Measurements from ENCODE around the gene ZBTB20. TPM values are rescaled to one million over a fixed set of nuclear protein-coding genes. Genes with fewer than 3 reads are reported as not detected.

Gene ZBTB20
- total RNA-seq, 1 donor from 2014 or later, result 84.2 TPM

DNA sequence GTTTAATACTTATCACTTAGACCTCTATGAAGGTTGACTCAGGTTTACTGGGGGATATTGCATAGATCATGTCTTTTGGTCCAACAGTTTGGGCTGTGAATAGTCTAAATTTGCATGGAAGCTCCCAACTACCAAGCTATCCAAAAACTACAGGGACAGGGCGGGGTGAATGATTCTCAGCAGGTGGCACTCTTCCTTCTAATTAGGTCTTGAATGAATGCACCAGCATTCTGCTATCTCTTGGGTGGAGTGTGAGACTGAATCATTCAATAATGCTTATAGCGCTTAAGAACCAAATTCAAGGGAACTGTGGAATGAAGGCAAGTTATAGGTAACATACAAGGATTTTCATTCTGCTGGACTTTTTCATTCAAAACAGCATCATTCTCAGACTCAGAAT lies 507.0 kb downstream of the ZBTB20 start:
- no peak for DNase-seq (ENCODE audit: low spot score)
- intact Hi-C loops (cut with DNase I), result no loop called here

DNA sequence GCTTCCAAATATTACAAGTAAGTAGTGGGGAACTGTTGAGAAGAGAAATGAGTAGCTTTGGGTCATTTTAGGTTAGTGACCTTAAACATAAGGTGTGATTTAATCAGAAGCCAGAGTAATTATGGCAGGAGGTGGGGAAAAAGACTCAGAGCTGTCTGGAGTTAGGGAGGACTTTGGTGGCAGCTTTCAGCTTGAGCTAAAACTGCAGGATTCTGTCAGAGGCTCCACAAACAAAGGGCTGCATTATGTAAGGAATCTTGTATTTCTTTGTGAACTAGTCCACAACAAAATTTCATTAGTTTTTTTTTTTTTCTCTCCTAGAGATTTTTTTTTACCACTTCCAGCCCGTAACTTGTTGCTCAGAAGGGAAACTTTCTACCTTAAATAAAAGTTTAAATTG lies 507.9 kb downstream of the ZBTB20 start:
- intact Hi-C loops (cut with DNase I), result no loop called here
- DNase-seq (ENCODE audit: low spot score), result no peak

DNA sequence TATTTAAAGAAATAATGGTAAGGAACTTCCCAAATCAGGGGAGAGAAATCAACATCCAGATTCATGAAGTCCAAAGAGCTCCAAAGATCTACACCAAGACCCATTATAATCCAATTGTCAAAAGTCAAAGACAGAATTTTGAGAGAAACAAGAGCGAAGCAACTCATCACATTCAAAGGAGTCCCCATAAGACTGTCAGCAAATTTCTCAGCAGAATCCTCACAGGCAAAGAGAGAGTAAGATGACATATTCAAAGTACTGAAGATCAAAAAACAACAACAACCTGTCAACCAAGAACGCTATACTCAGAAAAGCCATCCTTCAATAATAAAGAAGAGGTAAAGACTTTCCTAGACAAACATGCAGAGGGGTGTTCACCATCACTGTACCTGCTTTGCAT lies 511.2 kb downstream of the ZBTB20 start:
- intact Hi-C loops (cut with DNase I), result no loop called here
- DNase-seq (ENCODE audit: low spot score), result no peak

DNA sequence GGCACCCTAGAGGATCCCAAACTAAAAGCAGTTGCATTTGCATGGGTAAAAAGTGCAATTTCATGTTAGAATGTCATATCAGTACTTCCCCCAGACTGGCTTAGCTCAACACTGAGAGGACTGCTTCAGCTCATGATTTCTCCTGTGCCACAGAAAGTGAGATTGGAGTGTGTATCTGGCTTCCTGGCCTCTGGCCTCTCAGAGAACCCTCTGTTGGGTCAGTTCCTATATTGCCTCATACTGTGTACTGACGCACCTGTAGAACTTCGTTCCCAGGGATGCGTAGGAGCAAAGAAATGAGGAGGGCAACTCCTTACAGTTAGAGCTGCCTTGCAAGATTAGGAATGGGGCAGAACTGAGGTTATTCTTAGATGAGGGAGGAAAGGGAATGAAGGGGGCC lies 512.5 kb downstream of the ZBTB20 start:
- intact Hi-C loops (cut with DNase I), result no loop called here
- no peak for DNase-seq (ENCODE audit: low spot score)

DNA sequence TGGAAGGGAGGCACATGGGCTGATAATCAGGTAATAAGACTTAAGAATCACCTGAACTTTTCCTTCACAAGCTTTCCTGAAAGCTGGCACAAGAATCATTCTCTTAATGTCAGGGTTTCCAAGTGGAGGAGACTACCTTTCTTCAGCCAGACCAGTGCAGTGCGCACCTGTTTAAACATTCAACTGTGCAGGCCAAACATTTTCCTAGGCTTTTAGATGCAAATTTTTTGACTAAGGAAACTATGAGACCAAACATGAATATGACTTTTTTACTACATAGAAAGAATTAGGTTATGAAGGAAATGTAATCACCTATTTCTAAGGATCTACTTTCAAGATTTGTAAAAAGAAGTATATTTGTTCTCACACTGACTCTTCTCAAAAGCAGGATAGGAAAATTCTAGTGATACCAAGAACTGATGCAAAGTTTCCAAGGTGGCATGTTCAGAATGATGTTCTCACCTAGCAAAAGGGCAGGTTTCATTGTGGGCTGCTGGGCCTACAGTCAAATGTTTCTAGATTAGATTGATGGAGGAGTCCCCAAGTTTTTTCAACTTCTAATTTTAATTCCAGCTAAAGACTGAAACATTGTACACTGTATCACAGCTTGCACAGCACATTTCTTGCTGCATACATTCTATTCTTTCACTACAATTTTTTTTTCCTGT lies 514.2 kb downstream of the ZBTB20 start:
- DNase-seq (ENCODE audit: low spot score), result no peak
- intact Hi-C loops (cut with DNase I), result no loop called here

DNA sequence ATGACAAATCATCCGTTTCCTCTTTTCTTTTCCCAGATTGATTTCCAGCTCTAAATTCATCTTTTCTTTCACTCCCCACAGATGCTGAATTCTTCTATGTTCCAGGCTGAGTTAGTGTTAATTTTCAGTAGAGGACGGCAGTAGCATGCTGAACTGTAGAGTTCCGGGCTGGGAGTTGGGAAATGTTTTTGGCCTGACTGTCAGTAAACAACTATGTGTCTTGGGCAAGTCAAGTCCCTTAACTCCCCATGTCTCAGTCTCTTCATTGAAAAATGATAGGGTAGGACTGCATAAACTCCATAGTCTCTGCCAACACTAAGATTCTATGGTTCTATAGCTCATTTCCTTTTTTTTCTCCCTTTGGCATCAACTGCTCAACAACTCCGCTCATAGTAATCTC lies 519.3 kb downstream of the ZBTB20 start:
- intact Hi-C loops (cut with DNase I), result loop anchor here (5.0 kb wide), 3 partner anchors 80 to 175 kb away; no protein-coding TSS in a partner anchor
- DNase-seq (ENCODE audit: low spot score), result no peak

DNA sequence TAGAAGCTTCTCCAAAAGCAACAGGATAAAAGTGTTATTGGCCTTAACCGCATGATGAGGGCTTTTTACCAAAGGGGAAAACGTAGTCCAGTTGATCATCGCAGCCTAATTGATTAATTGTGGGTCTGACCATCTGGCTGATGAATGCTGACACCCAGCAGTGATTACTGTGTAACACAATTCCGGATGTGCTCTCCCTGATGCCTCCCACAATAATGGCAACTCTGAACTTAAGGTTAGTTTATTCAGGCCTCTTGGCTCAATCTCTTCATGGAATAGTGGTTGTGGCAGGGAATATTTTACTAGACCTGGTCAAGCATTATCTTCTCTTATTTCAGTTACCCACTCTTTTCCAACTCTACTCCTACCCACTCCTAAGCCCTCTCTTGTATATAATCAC lies 520.3 kb downstream of the ZBTB20 start:
- DNase-seq (ENCODE audit: low spot score), result no peak
- intact Hi-C loops (cut with DNase I), result loop anchor here (5.0 kb wide), 3 partner anchors 81 to 176 kb away; no protein-coding TSS in a partner anchor

DNA sequence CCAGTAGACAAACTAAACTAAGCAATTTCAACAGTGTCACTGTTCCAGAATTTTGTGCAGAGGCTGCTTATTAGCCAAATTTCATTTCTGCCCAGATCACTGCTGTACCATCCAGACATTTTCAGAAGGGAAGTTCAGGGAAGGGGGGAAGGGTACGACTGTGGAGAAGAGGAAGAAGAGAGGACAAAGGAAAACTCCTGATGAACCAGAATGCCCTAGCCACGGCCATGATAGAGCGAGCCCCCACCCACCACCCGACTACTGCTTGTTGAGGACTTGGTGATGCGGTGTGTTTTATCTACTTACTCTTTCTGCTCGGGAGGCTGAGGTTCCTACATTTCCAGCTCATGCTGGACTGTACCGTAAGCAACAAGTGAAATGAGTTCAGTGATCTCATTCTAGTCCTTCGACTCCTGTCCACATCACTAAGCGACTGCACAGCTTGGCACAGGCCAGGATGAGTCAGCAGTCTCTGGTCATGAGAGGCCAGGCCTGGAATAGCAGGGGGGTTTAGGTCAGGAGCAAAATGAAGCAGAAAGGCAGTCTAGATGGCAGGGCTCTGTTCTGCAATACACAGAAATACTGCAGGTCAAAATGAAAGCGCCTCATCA lies 522.4 kb downstream of the ZBTB20 start:
- intact Hi-C loops (cut with DNase I), result loop anchor here (5.0 kb wide), 6 partner anchors 33 to 242 kb away; no protein-coding TSS in a partner anchor

DNA sequence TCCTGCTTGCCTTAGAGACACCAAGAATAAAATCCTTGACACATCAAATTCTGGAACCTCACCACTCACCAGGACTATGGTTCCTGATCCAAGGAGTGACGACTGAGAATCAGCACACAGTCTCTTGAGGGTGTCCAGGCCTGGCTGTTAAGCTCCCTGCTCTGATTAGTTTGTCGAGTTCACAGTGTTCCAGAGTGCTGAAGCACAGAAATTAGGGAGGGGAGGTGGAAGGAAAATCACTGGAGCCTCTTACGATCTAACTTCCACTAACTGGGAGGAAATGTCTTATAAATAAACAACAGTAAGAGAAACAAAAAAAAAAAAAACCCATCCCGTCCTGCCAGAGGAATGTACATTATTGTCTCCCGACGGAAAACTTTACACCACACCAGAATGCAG lies 523.0 kb downstream of the ZBTB20 start:
- DNase-seq (ENCODE audit: low spot score), result peak; percentile 71
- intact Hi-C loops (cut with DNase I), result loop anchor here (5.0 kb wide), 3 partner anchors 33 to 242 kb away; no protein-coding TSS in a partner anchor

More for the DNA sequence above, 522.4 kb downstream of the ZBTB20 start:
- peak; percentile 97 for DNase-seq (ENCODE audit: low spot score)

DNA sequence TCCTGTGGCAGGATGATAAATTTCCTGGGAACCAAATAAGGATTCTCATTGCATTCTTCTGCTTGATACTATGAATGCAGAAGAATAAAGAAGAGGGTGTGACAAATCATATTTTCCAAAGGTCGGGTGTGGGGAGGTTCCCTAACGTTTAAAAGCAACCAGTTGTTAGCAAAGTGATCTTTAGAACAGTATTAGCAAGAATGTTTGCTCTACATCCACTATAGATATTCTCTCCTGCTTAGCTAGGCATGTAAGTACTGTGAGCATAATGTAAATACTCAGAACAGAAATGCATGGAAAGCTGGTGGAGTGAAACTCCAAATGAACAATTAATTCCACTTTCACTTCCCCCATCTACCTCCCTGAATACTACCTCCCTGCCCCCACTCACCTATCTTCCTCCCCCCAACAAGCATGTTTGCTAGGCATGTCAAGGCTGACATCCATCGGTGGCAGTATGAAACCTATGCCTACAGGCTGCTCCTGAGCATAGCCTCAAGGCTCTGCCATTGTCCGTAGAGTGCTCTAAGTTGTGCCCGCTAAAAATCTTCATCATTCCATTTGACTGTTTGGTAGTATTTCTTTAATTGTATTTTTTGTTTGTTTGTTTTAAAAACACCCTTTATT lies 523.6 kb downstream of the ZBTB20 start:
- intact Hi-C loops (cut with DNase I), result loop anchor here (5.0 kb wide), 3 partner anchors 34 to 241 kb away; no protein-coding TSS in a partner anchor
- no peak for DNase-seq (ENCODE audit: low spot score)

DNA sequence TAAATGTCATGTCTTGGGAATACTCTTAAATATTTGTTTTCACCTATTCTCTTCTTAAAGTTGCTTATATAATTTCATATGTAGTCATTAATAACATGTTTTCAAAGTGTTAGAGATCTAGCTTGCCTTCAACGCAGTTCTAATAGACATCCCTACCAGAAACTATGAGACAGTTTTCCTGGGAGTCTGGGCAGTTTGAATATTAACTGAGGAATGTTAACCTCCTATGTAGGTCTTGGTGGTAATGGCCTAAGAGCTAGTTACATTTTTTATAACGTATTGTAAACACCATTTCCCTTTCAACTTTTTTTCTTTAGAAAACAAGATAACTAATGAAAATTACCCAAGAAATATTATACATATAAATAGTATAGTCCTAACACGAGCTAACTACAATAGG lies 525.1 kb downstream of the ZBTB20 start:
- intact Hi-C loops (cut with DNase I), result loop anchor here (5.0 kb wide), 3 partner anchors 35 to 240 kb away; no protein-coding TSS in a partner anchor
- DNase-seq (ENCODE audit: low spot score), result no peak

DNA sequence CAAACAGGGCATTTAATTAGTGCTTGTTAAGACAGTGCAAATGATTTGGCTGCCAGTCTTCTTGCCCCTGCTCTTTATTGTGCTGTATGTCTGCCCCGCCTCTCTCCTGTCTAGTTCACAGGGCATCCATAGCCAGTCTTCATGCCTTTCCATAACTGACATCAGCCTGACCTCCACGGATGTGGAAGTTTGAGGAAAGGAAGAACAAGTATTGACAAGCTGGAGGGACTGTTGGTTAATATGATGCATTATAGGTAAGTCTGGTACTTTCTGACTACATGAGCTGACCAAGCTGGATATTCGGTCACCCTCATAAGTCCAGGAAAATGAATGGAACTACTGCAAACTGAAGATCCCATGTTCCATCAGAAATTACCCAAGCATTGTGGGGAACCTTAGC lies 527.3 kb downstream of the ZBTB20 start:
- intact Hi-C loops (cut with DNase I), result loop anchor here (5.0 kb wide), 3 partner anchors 32 to 237 kb away; no protein-coding TSS in a partner anchor
- no peak for DNase-seq (ENCODE audit: low spot score)

DNA sequence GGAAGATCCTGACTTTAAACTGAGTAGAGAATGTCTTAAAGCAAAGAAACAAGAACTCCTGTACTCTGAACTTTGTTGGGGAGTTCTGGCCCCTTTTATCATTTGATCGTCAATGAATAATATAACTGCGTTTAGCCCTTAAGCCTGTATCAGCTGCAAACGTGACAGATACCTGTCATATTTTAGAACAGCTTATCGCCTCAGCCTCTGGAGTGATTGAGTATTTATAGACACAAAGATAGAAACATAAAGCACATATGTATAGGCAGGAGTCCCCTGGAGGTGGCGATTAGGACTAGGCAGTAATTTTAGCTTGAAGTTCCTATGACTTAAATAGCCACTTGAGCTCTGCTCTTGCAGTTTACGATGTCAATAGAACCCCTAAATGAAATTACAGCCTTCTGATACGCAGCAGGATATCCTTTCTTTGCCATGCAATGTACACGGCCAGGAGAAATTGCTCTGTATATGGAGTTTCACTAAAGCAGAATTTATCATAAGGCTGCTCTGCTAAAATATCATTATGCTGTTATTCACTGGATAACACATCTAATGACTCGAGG lies 531.5 kb downstream of the ZBTB20 start:
- intact Hi-C loops (cut with DNase I), result no loop called here
- no peak for DNase-seq (ENCODE audit: low spot score)

DNA sequence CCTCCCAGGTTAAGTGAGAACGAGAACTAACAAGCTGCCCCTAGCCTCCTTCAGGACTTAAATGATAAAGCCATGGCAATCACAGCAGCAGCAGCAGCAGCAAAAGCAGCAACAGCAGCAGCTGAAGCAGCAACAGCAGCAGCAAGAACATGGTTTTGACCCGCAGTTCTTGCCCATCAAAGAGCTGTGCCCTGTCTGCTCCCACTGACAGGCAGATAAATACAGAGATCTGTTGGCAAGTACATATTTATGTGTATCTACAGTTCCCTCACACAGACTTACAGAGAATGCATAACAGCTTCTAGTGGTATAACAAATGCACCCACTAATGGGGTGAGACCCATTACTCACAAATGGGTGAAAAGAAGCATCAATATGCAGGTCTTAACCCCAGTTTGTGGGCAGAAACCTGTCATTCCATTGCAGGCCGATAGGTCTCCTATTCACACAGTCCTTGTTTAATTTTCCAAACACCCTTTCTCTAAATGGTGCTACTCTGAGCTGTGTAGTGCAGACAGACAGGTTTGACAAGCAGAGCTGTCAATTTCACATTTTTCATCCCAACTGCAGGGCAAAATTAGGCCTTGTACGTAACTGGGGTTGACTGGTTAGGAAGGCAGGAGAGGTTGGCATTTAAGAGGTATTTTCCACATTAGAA lies 537.0 kb downstream of the ZBTB20 start:
- intact Hi-C loops (cut with DNase I), result no loop called here

DNA sequence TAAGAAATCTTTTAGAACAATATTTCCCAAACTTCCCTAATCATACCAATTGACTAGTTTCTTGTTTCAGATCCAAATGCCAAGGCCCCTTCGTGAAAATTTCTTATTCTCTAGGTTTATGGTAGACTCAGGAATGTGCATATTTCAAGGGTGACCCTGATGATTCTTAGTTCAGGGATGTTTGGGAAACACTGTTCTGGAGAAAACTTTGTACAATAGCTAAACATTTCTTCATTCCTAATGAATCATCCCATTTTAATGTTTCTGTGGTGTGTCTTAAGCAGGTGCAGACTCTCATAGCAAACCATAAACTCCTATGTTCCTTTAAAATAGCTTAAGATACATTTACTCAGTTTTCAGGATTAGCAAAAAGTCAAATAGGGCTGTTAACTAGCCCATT lies 538.8 kb downstream of the ZBTB20 start:
- DNase-seq (ENCODE audit: low spot score), result no peak
- intact Hi-C loops (cut with DNase I), result no loop called here

More for the DNA sequence above, 537.0 kb downstream of the ZBTB20 start:
- DNase-seq (ENCODE audit: low spot score), result no peak

DNA sequence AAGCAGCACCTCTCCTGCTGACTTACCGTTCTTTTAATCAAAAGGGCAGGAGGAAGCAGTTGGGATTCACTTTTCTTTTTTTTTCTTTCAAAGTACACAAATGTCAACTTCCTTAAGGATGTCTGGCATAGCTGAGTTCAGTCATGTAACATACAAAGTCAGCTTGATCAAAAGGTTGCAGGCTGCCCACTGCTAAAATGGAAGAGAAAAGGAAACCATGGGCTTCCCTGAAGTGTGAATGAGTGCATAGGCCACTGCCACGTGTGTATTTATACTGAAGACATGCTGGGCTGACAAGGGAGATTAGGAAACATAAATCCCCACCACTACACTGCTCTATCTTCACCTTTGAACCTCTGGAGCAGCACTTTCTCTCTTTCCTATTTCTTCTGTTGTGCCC lies 540.8 kb downstream of the ZBTB20 start:
- intact Hi-C loops (cut with DNase I), result no loop called here
- no peak for DNase-seq (ENCODE audit: low spot score)

DNA sequence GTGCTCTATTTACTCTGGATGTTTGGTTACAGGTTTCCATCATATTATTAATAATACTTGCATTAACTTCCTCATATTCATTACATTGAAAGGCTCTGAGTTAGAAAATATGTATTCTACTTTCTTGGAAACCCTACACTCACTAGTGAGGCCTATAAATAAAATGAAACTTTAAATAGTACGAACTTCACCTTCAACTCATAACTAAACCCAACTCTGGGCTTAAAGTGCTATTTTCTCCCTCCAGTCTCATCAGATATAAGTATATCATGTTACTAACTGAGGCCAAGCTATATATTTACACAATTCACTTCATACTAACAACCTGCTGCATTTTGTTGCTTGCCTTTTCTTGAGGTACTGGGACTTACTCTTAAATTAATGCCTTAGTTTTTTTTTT lies 546.5 kb downstream of the ZBTB20 start:
- intact Hi-C loops (cut with DNase I), result no loop called here
- DNase-seq (ENCODE audit: low spot score), result no peak

DNA sequence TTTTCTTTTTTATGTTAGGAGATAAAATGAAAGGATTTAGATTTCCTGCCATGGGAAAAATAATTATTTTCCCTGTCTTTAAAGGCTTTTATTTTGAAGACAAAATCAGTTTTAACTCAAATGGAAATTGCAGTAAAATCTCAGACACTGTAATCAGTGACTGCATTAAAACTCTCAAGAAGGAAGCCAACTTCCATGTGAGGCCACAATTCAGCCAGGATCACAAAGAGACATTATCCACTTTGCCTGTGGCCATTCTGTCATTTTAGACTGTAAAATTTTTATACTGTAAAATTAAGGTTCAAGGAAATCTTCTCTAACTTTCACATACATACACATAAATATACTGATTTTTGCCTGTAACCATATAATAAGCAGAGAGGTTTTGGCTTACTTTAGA lies 549.2 kb downstream of the ZBTB20 start:
- intact Hi-C loops (cut with DNase I), result no loop called here
- no peak for DNase-seq (ENCODE audit: low spot score)

DNA sequence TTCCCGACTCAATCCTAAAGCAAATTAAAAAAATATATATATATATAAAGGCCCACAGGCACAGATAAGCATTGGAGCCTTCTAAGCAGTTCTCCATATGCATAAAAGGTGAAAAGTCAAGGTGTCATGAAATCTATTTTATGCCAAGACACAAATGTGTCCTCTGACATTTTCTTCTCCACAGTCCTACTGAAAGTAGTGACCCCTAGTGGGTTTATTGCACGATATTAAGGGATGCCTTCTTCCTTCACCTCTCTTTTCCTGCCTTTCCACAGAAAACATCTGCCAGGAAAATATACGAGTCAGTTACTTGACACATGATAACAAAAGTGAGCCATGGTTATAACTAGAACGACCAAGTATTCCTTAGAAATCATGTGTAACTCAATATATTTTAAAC lies 550.1 kb downstream of the ZBTB20 start:
- intact Hi-C loops (cut with DNase I), result no loop called here

DNA sequence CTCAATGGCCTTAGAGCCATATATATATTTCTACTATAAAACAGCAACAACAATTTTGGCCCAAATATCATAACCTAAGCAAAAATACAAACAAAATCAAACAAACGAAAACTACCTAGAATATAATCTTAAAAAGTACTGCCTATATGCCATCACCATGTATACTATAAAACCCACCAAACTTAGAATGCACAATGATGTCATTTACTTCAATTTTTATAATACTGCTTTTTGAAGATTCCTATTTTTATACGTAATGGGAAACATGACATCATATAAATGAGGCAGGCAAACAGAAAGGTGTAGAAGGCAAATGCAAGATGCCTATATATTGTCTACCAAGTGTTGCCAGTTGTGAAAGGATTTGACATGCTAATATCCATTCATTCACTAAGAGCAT lies 550.9 kb downstream of the ZBTB20 start:
- intact Hi-C loops (cut with DNase I), result no loop called here
- no peak for DNase-seq (ENCODE audit: low spot score)

More for the DNA sequence above, 550.1 kb downstream of the ZBTB20 start:
- no peak for DNase-seq (ENCODE audit: low spot score)
